Measurements from ENCODE around the gene TMEM184B.

DNA sequence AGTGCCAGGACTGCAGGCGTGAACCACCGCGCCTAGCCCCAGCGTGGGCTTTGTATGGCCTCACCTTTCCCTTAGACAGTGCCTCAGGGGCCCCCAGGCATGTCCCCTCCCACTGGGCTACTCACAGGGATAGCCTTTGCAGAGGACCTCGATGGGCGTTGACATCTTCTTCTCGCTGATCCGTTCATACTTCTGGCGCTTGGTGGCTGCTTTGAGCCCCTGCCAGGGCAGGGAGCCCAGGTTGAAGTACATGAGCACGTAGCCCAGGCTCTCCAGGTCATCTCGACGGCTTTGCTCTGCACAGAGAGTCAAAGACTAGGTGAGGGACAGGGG lies 26.9 kb upstream of the TMEM184B start:
- TF ChIP-seq, protein P1, sequence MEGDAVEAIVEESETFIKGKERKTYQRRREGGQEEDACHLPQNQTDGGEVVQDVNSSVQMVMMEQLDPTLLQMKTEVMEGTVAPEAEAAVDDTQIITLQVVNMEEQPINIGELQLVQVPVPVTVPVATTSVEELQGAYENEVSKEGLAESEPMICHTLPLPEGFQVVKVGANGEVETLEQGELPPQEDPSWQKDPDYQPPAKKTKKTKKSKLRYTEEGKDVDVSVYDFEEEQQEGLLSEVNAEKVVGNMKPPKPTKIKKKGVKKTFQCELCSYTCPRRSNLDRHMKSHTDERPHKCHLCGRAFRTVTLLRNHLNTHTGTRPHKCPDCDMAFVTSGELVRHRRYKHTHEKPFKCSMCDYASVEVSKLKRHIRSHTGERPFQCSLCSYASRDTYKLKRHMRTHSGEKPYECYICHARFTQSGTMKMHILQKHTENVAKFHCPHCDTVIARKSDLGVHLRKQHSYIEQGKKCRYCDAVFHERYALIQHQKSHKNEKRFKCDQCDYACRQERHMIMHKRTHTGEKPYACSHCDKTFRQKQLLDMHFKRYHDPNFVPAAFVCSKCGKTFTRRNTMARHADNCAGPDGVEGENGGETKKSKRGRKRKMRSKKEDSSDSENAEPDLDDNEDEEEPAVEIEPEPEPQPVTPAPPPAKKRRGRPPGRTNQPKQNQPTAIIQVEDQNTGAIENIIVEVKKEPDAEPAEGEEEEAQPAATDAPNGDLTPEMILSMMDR (conservative IDR thresholded peaks at IDR 0.05; ENCODE audit: low read length): no peak
- no peak for TF ChIP-seq EZH2phosphoT487 (IDR thresholded peaks at IDR 0.05; ENCODE audit: borderline replicate concordance)

Measured in Loucy (cell line).